GM23248 (cell line): Measurements from ENCODE around the gene RPL35.

ENCODE experiments used
- EZH2 ChIP-seq: fragments of 200-600 bp; sonication (generic); IDR thresholded peaks from 2 replicates; pipeline ENCODE4 v1.6.1; 2018; ENCODE audit warnings: antibody characterized with exemption, mild to moderate bottlenecking; ENCODE audit not compliant: insufficient read depth, poor library complexity, severe bottlenecking
- EZH2phosphoT487 ChIP-seq: fragments of 200-600 bp; sonication (generic); IDR thresholded peaks from 2 replicates; pipeline ENCODE4 v1.6.1; 2018; ENCODE audit warnings: antibody characterized with exemption, moderate library complexity, mild to moderate bottlenecking, low read depth; ENCODE audit not compliant: insufficient read depth

GRCh38 chr9:124889006-124889405 lies 27.2 kb upstream of the RPL35 start:
- TF ChIP-seq EZH2phosphoT487 (no peak), EZH2 (no peak)
